GM18861 (cell line): ENCODE results near the gene TBX5.

Experiments
- ATAC-seq: cut with Tn5 transposase; IDR thresholded peaks from one replicate; pipeline ENCODE4 v1.9.1; 2021; ENCODE audit not compliant: unreplicated experiment

Gene TBX5

DNA sequence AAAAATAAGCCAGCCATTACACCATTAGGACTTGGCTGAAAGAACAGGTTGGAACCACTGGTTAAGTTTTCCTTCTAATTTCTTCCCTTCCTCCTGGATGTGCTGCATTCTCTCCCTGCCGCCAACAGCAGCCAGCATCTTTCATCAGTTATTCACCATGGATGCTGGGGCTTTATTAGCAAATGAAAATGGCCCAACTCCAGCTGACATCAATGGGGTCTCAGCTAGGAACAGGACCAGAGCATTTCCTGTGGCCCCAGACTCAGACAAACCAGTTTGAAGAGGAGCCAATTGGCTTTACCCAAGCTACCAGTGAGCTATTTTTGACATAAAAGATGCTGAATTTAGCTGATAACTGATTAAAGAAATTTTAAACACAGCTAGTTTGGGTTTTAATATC is 26.0 kb upstream of the TBX5 start:
- no peak for ATAC-seq

DNA sequence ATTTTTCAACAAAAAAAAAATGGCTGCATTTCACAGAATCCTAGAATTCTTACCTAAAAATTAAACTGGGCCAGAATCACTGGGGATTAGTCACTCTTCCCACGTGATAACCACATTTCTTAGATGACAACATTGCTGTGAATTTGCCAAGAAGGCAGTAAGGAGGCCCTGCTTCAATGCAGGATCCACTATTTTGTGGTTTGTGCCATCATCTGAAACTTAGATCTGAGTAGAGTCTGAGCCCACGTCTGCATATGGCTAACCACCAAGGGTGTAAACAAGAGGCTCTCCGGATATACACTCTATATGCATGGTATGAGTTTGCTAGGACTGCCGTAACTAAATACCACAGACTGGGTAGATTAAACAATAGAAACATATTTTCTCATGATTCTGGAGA is 24.4 kb upstream of the TBX5 start:
- ATAC-seq, result no peak

DNA sequence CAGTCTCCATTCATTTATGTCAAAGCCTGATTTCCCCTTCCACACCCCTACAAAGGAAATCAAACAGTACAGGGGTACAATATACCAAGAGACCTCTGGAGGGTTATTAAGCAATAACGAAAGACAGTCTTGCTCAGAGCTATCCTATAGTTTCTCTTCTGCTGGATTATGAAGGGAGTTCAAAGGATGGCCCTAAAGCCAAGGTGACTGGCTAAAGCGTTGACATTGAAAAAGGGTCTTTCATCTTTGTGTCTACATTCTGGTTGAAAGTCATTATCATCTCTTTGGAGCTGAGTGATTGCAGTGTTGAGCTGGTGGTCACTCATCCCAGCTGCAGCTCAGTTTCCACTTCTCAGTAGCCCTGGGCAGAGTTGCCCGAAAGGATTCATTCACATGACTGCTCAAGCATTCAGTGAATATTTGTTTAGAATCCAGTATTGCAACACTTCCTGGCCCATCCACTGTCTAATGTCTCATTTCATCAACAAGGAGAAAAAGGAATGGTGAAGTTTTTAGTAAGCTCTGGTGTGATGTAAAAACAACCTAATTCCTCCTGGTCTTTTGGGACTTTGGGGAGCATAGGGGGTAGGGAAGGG is 19.2 kb upstream of the TBX5 start:
- no peak for ATAC-seq

DNA sequence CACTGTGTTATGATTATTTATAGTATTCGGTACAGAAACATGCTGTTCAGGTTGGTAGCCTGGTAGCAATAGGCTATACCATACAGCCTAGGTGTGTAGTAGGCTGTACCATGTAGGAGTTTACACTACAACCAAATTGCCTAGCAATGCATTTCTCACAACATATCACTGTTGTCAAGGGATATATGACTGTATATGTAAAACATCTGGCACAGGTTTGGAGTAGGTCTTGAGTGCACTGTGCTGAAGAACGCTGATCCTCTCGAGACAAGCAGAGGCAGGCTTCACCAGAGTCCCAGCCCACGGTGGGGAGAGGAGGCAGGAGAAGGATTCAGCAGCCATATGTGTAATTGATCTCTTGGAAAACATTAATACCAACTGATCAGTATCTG is 15.0 kb upstream of the TBX5 start:
- no peak for ATAC-seq

DNA sequence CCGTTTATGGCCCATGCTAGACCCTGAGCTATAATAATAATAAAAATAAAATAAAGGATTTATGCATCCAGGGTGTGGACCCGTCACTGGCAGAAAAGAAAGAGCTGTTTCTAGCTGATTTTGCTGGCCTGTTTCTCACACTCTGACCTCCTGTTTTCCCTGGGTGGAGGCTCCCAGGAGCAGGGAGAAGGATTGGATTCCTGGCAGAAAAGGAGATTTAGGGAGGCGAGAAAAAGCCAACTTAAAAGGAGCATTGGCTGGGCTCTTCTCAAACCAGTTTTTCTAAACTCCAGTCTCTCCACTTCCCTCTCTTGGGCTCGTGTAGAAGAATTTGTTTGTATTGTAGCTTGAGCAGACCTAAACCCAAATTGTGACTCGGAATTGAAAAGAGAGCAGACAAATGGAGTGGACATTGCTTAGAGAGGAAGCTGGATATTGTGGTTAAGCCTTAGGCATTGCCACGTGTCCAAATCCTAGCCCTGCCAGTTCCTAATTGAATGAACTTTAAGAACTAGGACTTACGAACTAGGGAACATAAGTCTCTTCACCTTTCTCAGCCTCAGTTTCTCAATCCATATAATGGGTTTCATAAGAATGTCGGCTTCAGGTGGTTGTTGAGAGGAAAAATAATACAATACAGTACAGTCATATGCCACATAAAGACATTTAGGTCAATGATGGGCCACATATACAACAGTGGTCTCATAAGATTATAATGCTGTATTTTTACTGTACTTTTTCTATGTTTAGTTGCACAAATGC is 14.4 kb upstream of the TBX5 start:
- ATAC-seq, result no peak

DNA sequence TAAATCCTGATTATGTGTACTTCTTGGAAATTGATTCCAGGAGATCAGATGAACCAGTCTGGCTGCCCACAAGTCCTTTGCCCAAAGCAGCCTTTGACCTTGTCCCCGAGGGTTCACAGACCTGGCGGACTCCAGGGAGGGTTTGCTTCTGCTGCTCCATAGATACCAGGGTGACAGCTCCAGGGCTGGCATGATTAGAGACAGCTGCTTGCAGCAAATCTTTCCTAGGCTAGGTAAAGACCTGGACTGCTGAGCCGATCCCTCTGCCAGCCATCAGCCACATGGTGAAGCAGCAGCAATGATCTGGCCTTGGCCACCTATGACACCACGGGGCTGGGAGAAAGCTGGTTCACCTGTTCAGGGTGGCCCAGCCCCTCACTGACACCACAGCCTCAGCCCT is 10.1 kb upstream of the TBX5 start:
- ATAC-seq, result no peak

DNA sequence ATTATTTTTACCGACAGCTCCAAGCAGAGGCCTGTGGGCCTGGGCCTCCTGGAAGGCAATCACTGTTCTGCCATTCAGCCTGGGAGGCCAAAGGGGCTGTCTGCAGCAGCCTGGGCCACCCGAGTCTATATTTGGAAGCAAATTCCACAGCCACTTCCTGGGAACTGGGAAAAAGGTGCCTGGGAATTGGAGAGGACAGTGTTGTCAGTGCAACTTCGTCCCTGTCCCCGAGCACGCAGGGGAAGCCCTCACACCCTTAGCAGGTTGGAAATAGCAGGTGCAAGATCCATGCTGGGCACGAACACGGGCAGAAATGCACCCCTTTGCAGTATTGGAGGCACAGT is 9.6 kb upstream of the TBX5 start:
- ATAC-seq, result no peak

DNA sequence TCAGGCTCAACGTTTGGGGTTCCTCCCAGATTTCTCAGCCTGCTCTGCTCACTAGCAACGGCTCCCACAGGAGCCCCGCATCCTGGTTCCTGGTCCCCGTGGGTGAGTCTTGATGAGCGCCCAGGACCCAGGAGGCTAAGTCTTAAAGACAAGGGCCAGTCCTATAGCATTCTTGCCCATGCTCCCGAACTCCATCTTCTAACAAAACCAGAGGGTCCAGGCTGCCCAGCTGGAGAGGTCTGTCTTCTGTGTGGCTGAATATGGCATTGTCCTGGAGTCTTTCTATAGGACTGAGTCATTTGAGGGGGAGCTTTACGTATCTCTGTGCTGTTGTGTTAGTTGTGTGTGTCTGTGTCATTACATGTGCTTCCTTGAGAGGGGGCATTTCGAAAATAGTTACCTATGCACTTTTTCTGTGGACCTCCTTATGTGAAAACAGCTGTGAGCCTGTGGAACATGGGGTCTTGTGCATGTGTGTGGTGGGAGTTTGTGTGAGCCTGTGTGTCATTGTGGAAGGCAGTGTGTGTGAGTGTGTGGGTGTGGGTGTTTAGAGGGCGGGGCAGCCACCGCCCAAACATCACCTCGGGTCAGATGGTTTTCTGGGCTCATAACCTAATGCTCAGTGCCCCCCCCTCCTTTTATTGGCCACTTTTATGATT is 9.1 kb upstream of the TBX5 start:
- ATAC-seq, result no peak

DNA sequence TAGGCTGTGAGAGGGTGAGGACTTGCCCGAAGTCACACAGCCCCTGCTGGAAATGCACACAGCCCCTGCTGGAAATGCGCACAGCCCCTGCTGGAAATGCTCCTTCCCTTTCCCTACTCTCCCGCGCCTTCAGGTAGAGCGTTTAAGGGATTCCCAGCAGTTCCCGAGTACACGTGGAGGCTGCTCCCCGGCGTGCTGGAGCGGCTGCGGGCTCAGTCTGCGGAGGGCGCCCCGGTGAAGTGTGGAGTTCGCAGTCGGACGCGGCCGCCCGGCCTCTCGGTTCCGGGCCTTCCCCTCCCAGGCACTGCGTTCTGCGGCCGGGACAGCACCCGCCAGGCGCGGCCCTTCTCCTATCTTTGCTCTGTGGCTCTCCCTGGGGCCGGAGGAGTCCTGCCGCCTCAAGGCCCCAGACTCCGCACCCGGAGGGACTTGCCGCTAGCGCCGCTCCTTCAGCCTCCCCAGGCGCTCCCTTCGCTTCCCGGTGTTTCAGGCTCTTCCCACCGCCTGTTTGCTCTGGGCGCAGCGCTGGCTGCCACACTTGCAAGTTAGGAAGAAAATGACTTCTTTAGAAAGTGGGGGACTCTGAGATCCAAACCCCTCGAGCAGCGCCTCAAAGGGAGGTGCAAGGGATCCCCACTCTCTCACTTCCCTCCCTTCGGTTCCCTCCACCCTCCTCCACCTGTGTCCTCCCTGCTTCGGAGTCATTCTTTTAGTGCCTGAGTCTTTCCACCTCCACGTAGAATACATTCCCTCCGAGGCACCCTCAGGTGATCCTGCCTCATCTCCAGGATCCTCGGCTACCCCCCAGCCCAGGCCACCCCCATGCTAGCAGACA is 8.3 kb upstream of the TBX5 start:
- ATAC-seq, result no peak

DNA sequence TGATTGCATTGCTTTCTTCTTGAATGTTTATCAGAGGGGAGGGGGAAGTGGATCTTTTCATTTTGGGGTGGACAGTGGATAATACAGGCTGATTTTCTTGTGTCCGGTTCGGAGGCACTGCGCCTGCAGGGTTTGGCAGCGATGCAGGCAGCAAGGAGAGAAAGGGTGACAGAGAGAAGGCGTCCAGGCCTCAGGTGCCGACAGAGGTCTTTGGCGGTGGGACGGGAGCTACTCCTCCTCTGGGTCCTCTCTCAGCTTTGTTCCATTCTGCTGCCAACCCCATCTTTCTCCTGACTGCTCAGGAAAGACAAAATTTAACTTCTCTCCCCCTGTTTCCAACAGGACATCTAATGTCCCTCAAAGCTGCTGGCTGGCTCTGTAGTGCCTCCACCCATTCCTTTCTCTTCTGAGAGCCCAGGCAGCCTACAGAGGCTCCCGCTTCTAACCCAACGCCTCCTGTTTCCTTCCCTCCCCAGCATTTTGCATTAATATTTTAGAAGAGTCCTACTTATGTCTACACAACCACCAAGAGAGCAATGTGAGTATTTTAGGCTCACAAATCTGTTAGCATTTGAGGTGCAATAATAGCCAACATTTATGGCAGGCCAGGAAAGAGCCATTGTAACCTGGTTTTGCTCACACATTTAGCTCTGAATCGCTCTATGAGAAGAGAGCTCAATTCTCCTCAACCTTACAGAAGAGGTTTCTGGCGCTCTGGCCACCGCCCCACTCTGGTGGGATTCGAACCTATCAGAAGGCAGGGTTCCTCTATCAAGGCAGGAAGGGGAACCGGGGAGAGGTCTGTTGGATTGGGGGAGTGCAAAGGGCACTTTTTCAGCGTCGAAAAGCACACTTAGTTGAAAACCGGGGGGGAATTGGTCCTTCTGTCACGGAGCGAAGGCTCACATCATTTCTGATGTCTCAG is 7.1 kb upstream of the TBX5 start:
- ATAC-seq, result no peak

DNA sequence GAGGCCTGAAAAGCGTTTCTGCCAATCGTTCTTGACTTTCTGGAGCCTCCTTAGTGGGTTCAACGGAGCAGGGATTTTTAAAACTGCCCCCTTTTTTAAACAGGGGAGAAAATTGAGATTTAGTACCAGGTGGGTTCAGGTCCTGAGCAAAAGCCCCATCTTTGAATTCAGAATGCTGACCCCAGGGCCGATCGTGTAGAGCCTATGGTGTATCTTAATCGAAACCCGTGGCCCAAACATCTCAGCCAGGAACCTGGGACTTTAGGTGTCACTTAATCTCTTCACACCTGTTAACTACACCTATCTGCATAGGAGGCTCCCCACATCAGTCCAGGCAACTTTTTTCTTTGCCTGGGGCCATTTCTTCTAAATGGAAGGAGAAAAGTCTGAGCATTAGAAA is 6.4 kb upstream of the TBX5 start:
- ATAC-seq, result no peak

DNA sequence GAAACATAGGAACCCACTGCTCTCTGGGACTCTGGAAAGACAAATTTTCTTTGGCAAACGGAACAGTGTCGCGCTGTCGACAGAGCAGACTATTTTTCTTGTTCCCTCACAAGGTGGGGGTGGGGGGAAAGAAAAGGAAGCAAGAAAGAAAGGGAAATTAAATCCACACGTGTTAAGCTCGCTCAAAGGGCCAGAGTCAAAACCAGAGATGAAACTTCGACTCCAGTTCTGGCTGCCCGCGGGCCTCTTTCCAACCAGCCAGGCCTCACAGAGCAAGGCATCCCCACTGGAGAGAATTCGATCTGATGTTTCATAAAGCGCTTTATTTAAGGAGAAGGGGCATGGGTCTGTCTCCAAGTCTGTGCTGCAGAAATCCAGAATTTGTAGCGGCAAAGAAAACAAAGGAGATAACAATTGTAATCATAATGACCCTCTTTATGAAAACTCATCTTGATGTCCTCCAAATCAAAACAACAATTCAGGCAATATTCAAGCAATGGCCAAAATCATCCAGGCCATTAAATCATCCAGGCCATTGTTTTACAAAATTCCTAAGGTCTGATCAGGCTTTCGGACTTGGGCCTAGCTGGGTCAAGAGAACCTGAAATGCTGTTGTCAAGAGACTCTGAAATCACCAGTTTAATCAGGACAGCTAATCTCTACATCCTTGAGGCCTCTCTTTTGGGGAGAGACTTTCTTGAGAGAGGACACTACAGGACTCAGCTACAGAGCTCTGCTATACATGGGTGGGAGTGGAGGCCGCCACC is 5.3 kb upstream of the TBX5 start:
- ATAC-seq, result no peak

DNA sequence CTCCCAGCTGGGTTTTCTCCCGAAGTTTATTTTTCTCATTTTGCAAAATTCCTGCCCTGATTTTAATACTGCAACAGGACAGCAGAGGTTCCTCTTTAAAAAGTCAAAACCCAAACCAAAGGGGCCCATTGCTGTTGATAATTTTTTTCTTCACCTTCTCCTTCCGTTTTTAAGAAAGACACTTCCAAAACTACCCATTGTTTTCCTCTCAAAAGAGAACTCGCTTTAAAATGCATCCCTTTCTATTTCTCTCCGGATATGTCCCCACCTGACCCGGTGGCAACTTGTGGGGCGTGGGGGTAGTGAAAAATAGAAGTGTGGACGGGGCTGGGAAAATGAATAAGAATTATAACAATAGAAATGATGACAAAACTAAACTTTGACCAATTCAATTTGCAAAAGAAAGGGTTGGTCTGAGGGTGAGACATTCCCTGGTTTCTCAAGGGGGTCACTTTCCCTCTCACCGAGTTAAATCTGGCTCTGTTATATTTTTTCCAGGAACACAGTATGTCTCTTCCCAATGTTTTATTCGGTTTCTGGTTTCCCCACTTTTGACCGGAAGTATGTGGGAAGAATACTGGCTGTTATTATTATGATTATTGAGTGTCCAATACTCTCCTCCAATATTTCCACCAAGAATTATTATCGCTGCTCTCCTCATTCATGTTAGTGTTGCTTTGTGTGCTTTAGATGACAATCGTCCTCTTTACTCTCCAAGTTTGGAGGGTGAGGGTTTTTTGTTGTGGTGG is 4.1 kb upstream of the TBX5 start:
- no peak for ATAC-seq

DNA sequence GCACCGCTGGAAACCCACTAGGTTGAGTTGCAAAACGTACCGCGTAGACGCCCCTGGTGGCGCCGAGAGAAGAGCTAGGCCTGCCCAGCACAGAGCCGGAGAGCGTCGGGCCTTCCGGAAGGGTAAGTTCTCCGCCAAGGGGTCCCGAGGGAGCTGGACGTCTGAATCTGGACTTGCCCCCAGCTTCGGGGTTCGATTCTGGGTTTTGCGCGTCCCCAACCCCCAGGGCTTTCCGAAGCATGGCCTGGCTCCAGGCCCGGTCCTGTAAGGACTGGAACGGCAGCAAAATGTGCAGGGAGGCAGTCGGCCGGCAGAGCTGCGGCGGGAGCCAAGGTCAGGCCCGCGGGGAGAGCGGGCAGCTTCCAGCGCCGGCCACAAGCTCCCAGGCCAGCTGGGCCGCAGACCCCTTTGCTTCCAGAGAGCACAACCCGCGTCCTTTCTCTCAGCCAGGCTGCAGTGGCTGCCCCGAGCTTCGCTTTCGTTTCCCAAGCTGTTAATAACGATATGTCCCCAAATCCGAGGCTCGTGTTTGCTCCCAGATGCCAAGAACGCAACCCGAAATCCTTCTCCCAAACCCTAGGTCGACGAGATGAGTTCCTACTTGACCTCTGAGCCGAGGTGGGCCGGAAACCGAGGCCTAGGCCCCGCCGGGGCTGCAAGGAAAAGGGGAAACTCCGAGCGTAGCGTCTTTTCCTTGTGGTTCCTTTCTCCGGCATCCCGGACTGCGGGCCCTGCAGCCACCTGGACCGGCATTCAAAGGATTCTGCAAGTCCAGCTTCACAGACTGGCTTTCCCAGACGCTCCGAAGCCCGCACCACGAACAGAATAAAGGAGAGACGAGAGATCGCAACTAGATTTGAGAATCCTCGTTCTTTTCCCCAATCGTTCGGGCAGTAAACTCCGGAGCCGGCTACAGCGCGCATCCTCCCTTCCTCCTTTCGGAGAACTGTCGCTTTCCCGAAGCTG is 3.2 kb upstream of the TBX5 start:
- ATAC-seq, result no peak

DNA sequence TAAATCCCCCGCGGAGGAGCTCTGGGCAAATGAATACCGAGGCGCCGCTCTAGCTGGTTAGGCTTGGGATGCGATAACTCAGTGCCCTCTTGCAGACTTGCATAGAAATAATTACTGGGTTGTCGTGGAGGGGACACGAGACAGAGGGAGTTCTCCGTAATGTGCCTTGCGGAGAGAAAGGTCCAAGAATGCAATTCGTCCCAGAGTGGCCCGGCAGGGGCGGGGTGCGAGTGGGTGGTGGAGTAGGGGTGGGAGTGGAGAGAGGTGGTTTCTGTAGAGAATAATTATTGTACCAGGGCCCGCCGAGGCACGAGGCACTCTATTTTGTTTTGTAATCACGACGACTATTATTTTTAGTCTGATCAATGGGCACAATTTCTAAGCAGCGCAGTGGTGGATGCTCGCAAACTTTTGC is 2.5 kb upstream of the TBX5 start:
- no peak for ATAC-seq

DNA sequence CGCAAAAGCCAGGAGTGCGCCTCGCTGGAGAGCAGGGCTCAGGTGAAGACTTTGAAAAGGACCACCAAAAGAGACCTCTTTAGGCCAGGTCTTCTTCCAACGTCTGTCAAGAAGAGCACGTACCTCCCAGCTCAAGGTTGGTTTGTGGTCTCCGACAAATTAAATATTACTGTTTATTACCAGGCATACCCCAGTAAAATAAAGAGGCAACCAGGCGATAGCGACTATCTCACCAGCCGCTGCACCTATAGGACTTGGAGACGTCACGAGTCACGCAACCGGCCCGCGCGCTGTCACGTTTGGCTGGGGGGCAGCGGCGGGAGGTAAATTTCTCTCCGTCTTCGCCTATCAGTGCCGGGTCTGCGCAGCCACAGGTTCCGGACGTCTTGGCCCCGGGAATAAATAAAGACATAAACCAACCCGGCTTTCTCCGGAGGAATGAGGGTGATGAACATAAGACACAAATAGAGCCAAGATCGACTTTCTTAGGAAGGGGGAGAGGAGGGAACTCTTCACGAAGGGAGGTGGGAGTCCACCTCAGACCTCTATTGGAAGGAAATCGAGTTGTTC is 2.0 kb upstream of the TBX5 start:
- ATAC-seq, result no peak

DNA sequence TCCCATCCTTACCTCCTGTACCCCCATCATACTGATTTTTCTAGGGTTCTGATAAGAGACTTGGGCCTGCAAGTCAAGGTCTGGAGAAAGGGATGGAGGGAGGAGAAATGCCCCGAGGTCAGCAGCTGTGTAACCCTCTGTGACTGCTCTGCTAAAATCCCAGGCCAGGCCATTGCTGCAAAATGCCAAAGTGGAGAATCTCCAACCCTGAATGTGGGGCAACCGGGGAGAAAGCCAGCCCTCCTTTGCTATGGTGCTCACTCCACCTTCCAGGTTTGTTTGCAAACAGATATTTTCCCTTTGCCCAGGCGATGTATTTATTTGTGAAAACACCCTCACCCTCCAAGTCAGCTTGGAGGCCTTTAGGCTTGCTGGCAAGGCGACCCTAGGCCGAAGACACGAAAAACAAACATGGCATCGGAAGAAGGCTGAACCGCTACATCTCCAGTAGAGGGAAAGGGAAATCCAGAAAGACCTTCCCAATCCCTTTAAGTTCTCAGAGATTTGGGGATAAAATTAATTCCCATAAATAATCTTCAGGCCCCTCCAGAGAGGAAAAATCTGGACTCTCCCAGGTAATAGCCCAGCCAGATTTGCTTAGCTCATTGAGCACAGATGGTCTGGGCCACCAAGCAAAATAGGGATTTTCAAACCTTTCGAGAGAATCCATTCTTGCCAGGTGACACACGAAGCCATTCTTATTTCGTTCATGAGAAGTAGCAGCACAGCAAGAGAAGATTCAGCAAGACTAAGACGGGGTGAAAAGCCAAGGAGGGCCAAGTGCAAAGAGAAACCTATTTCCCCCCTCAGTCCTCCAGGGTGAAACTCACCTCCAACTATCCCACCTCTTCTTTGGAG is 1.3 kb upstream of the TBX5 start:
- ATAC-seq, result no peak
